GM23338 (cell line): ENCODE measurements around the gene CDC14A. TPM values are rescaled to one million over a fixed set of nuclear protein-coding genes. Genes with fewer than 3 reads are reported as not detected.

Experiments
- ATAC-seq: fragments of 200-7000 bp; cut with Tn5 transposase; 3 replicates; pipeline ENCODE4 v1.9.1; 2020
- DNase-seq: peaks from one replicate; pipeline ENCODE4 v3.0.0-alpha.2; 2015; ENCODE audit warnings: low spot score
- H2AFZ ChIP-seq: fragments of 200-600 bp; sonication (generic); 2 replicates; pipeline ENCODE4 v1.8.0; 2016; ENCODE audit warnings: antibody characterized with exemption, mild to moderate bottlenecking, moderate library complexity
- H3F3A ChIP-seq: fragments of 200-600 bp; sonication (generic); replicated peaks from 2 replicates; pipeline ENCODE4 v1.8.0; 2017; ENCODE audit warnings: antibody characterized with exemption, mixed run types, low read depth
- H3K27ac ChIP-seq: fragments of 200-600 bp; sonication (generic); 2 replicates; pipeline ENCODE4 v1.6.1; 2016; ENCODE audit warnings: low read depth
- H3K27me3 ChIP-seq: fragments of 200-600 bp; sonication (generic); 2 replicates; pipeline ENCODE4 v1.8.0; 2016; ENCODE audit warnings: mild to moderate bottlenecking, mixed run types, moderate library complexity; ENCODE audit not compliant: insufficient read depth
- H3K36me3 ChIP-seq: fragments of 200-600 bp; sonication (generic); 2 replicates; pipeline ENCODE4 v1.8.0; 2016; ENCODE audit warnings: mild to moderate bottlenecking; ENCODE audit not compliant: insufficient read depth
- H3K4me1 ChIP-seq: fragments of 200-600 bp; sonication (generic); 2 replicates; pipeline ENCODE4 v1.8.0; 2016; ENCODE audit warnings: mild to moderate bottlenecking, moderate library complexity; ENCODE audit not compliant: insufficient read depth
- H3K4me2 ChIP-seq: fragments of 200-600 bp; sonication (generic); 2 replicates; pipeline ENCODE4 v1.7.1; 2017; ENCODE audit warnings: mixed run types
- H3K4me3 ChIP-seq: fragments of 200-600 bp; sonication (generic); 2 replicates; pipeline ENCODE4 v1.6.1; 2016; ENCODE audit warnings: mixed run types
- H3K79me2 ChIP-seq: fragments of 200-600 bp; sonication (generic); replicated peaks from 2 replicates; pipeline ENCODE4 v1.8.0; 2017; ENCODE audit warnings: mild to moderate bottlenecking; ENCODE audit not compliant: insufficient read depth
- H3K9me2 ChIP-seq: fragments of 200-600 bp; sonication (generic); 2 replicates; pipeline ENCODE4 v1.8.0; 2017; ENCODE audit not compliant: insufficient read depth
- H4K20me1 ChIP-seq: fragments of 200-600 bp; sonication (generic); replicated peaks from 2 replicates; pipeline ENCODE4 v1.8.0; 2017; ENCODE audit warnings: mild to moderate bottlenecking; ENCODE audit not compliant: insufficient read depth
- H3K27ac Mint-ChIP-seq: 2 replicates; pipeline ENCODE4 v1.8.0; 2020; ENCODE audit warnings: inconsistent platforms, mild to moderate bottlenecking, moderate library complexity, mixed read lengths
- H3K27me3 Mint-ChIP-seq: 3 replicates; pipeline ENCODE4 v1.8.0; 2022; ENCODE audit warnings: low read depth, mild to moderate bottlenecking, moderate library complexity, mixed read lengths, inconsistent platforms; ENCODE audit not compliant: insufficient read depth, poor library complexity
- H3K36me3 Mint-ChIP-seq: 3 replicates; pipeline ENCODE4 v1.8.0; 2021; ENCODE audit warnings: low read depth, mild to moderate bottlenecking, inconsistent platforms, moderate library complexity, mixed read lengths
- H3K4me1 Mint-ChIP-seq: 3 replicates; pipeline ENCODE4 v1.8.0; 2020; ENCODE audit warnings: mild to moderate bottlenecking, inconsistent platforms, mixed read lengths
- H3K4me3 Mint-ChIP-seq: 3 replicates; pipeline ENCODE4 v1.8.0; 2021; ENCODE audit warnings: moderate library complexity, mild to moderate bottlenecking, inconsistent platforms, mixed read lengths
- H3K9me3 Mint-ChIP-seq: 3 replicates; pipeline ENCODE4 v1.8.0; 2020; ENCODE audit warnings: moderate library complexity, mild to moderate bottlenecking, inconsistent platforms, mixed read lengths
- CREB1 ChIP-seq: fragments of 250-450 bp; sonication (Bioruptor Pico); IDR thresholded peaks from 2 replicates; pipeline ENCODE4 v1.5.0; 2020; ENCODE audit warnings: low read depth, mild to moderate bottlenecking, moderate library complexity
- ETS1 ChIP-seq: IDR thresholded peaks from 2 replicates; pipeline ENCODE4 v1.6.1; 2016; ENCODE audit warnings: antibody characterized with exemption
- EZH2 ChIP-seq: fragments of 200-600 bp; sonication (generic); IDR thresholded peaks from one replicate; pipeline ENCODE4 v1.8.0; 2017; ENCODE audit warnings: antibody characterized with exemption, mild to moderate bottlenecking, low read depth; ENCODE audit not compliant: unreplicated experiment
- EZH2phosphoT487 ChIP-seq: fragments of 200-600 bp; sonication (generic); IDR thresholded peaks from one replicate; pipeline ENCODE4 v1.8.1; 2018; ENCODE audit warnings: antibody characterized with exemption; ENCODE audit not compliant: unreplicated experiment
- NANOG ChIP-seq: IDR thresholded peaks from 2 replicates; pipeline ENCODE4 v1.6.1; 2016; ENCODE audit warnings: antibody characterized with exemption, borderline replicate concordance
- REST ChIP-seq: IDR thresholded peaks from one replicate; pipeline ENCODE4 v1.6.1; 2018; ENCODE audit warnings: antibody characterized with exemption; ENCODE audit not compliant: unreplicated experiment
- STAT1 ChIP-seq: IDR thresholded peaks from one replicate; pipeline ENCODE4 v1.6.1; 2016; ENCODE audit warnings: antibody characterized with exemption; ENCODE audit not compliant: unreplicated experiment
- ZNF114 ChIP-seq: fragments of 250-450 bp; sonication (Bioruptor Pico); IDR thresholded peaks from 2 replicates; pipeline ENCODE4 v1.5.0; 2020; ENCODE audit warnings: mild to moderate bottlenecking, moderate library complexity
- ZNF462 ChIP-seq: fragments of 250-450 bp; sonication (Bioruptor Pico); IDR thresholded peaks from 2 replicates; pipeline ENCODE4 v1.5.0; 2020; ENCODE audit warnings: mild to moderate bottlenecking, moderate library complexity
- polyA plus RNA-seq: library from polyadenylated mRNA; unstranded; fragments of >200 nt; fragmentation: Nextera tagmentation; extraction: Ambion mirVana; gene quantifications from 2 replicates; pipeline ENCODE4 v1.2.1, GENCODE V29; 2016
- total RNA-seq: library from RNA; depleted of rRNA; stranded (reverse); fragments of >200 nt; shearing (Covaris generic); gene quantifications from 2 replicates; pipeline ENCODE4 v1.2.3, GENCODE V29; 2014

CDC14A gene
- total and polyA plus RNA-seq, 2 experiments from 2014 or later, result 11.1 to 20.8 TPM

GRCh38 chr1:100302739-100303138 is 49.6 kb upstream of the CDC14A start:
- H3K9me2 ChIP-seq, result no peaks in the 10 kb centered on the region
- ATAC-seq (no peak), DNase-seq (no peak)
- peaks cover 31% of the 10 kb centered on the region for H3K4me1 ChIP-seq
- H2AFZ ChIP-seq, result no peak overlapping the region
- H3K79me2 ChIP-seq, result no peaks in the 10 kb centered on the region
- no peak overlapping the region for H3K4me3 Mint-ChIP-seq
- peaks cover 3% of the 10 kb centered on the region; the same call in 2 of the 3 replicates for H3K36me3 Mint-ChIP-seq
- H3K4me2 ChIP-seq, result no peak overlapping the region
- peaks cover 3% of the 10 kb centered on the region; the same call in 1 of the 3 replicates for H3K9me3 Mint-ChIP-seq
- H3F3A ChIP-seq, result no peaks in the 10 kb centered on the region
- H3K27ac Mint-ChIP-seq, result no peak overlapping the region
- no peak for TF ChIP-seq ZNF114 (CRISPR knock-in tag)
- no peak for TF ChIP-seq REST
- no peak for TF ChIP-seq STAT1
- TF ChIP-seq ZNF462 (CRISPR knock-in tag), result no peak
- TF ChIP-seq CREB1 (CRISPR knock-in tag), result no peak
- no peak for TF ChIP-seq EZH2
- no peak for TF ChIP-seq ETS1
- no peak for TF ChIP-seq NANOG
- TF ChIP-seq EZH2phosphoT487, result no peak
- H3K27ac ChIP-seq, result no peak overlapping the region
- no peaks in the 10 kb centered on the region for H4K20me1 ChIP-seq
- no peak overlapping the region for H3K4me3 ChIP-seq
- H3K36me3 ChIP-seq, result no peaks in the 10 kb centered on the region
- H3K4me1 Mint-ChIP-seq, result peaks cover 25% of the 10 kb centered on the region
- H3K27me3 ChIP-seq, result no peaks in the 10 kb centered on the region
- peaks cover under 1% of the 10 kb centered on the region for H3K27me3 Mint-ChIP-seq
